GM19463 (cell line): ENCODE measurements around the gene ARID5B.

Experiments
- ATAC-seq: cut with Tn5 transposase; IDR thresholded peaks from one replicate; pipeline ENCODE4 v1.9.1; 2021; ENCODE audit warnings: mild to moderate bottlenecking, moderate library complexity; ENCODE audit not compliant: unreplicated experiment

The ARID5B gene

GRCh38 chr10:61987537-61987936, 86.0 kb downstream of the ARID5B start:
- peak; percentile 22 for ATAC-seq

GRCh38 chr10:61987951-61988379, 86.5 kb downstream of the ARID5B start:
- ATAC-seq: peak; percentile 95

GRCh38 chr10:61989995-61990760, 88.7 kb downstream of the ARID5B start:
- no peak for ATAC-seq

GRCh38 chr10:61990761-61991135, 89.2 kb downstream of the ARID5B start:
- no peak for ATAC-seq

GRCh38 chr10:61991166-61991565, 89.7 kb downstream of the ARID5B start:
- no peak for ATAC-seq

- no peak for ATAC-seq
These were observed 90.6 kb downstream of the ARID5B start for GRCh38 chr10:61992059-61992460.

- ATAC-seq: no peak
These were observed 91.5 kb downstream of the ARID5B start for GRCh38 chr10:61992671-61993668.

GRCh38 chr10:61993711-61994401, 92.4 kb downstream of the ARID5B start:
- no peak for ATAC-seq

GRCh38 chr10:61994405-61995219, 93.1 kb downstream of the ARID5B start:
- ATAC-seq: no peak

- ATAC-seq: no peak
These were observed 93.7 kb downstream of the ARID5B start for GRCh38 chr10:61995220-61995503.

GRCh38 chr10:61998937-61999336, 97.4 kb downstream of the ARID5B start:
- ATAC-seq: no peak

GRCh38 chr10:62000037-62000603, 98.6 kb downstream of the ARID5B start:
- peak; percentile 79 for ATAC-seq

- no peak for ATAC-seq
These were observed 99.2 kb downstream of the ARID5B start for GRCh38 chr10:62000726-62001125.

GRCh38 chr10:62001898-62002297, 100.4 kb downstream of the ARID5B start:
- ATAC-seq: no peak

GRCh38 chr10:62002753-62003152, 101.3 kb downstream of the ARID5B start:
- ATAC-seq: no peak

- ATAC-seq: no peak
These were observed 102.5 kb downstream of the ARID5B start for GRCh38 chr10:62004042-62004441.

GRCh38 chr10:62005281-62005680, 103.8 kb downstream of the ARID5B start:
- ATAC-seq: no peak

- no peak for ATAC-seq
These were observed 104.2 kb downstream of the ARID5B start for GRCh38 chr10:62005687-62006086.

GRCh38 chr10:62007145-62007544, 105.6 kb downstream of the ARID5B start:
- no peak for ATAC-seq

GRCh38 chr10:62008196-62008595, 106.7 kb downstream of the ARID5B start:
- ATAC-seq: no peak
